COLO668 (cell line): ENCODE data around the gene COL13A1.
A peak's percentile ranks its signal among the peaks of the same experiment; 100 is the strongest.

Experiments used
- DNase-seq: peaks from one replicate; lab custom pipeline; 2025; ENCODE audit not compliant: unreplicated experiment; lab: John Stamatoyannopoulos, UW

COL13A1 gene

GRCh38 chr10:69961881-69962745 lies 160.4 kb downstream of the COL13A1 start:
- DNase-seq, result no peak

- no peak for DNase-seq
Observed at GRCh38 chr10:69962746-69963135, 161.0 kb downstream of the COL13A1 start.

GRCh38 chr10:69963178-69963834 lies 161.6 kb downstream of the COL13A1 start:
- no peak for DNase-seq

- DNase-seq, result no peak
Observed at GRCh38 chr10:69963835-69964710, 162.4 kb downstream of the COL13A1 start.

GRCh38 chr10:69965086-69965485 lies 163.4 kb downstream of the COL13A1 start:
- DNase-seq, result no peak

GRCh38 chr10:69965919-69966662 lies 164.4 kb downstream of the COL13A1 start:
- DNase-seq, result no peak

- peak; percentile 1 for DNase-seq
Observed at GRCh38 chr10:69968830-69969229, 167.1 kb downstream of the COL13A1 start.

GRCh38 chr10:69969977-69970376 lies 168.3 kb downstream of the COL13A1 start:
- DNase-seq, result no peak

- DNase-seq, result no peak
Observed at GRCh38 chr10:69972981-69973397, 171.3 kb downstream of the COL13A1 start.

GRCh38 chr10:69973678-69974077 lies 172.0 kb downstream of the COL13A1 start:
- no peak for DNase-seq

- no peak for DNase-seq
Observed at GRCh38 chr10:69974551-69975155, 172.9 kb downstream of the COL13A1 start.

- no peak for DNase-seq
Observed at GRCh38 chr10:69976795-69977546, 175.3 kb downstream of the COL13A1 start.

GRCh38 chr10:69979174-69979573 lies 177.5 kb downstream of the COL13A1 start:
- no peak for DNase-seq

GRCh38 chr10:69980672-69981071 lies 179.0 kb downstream of the COL13A1 start:
- no peak for DNase-seq

GRCh38 chr10:69988094-69988493 lies 186.4 kb downstream of the COL13A1 start:
- DNase-seq, result no peak

- no peak for DNase-seq
Observed at GRCh38 chr10:69991151-69991550, 189.4 kb downstream of the COL13A1 start.

GRCh38 chr10:69994262-69994661 lies 192.6 kb downstream of the COL13A1 start:
- DNase-seq, result peak; percentile 1

GRCh38 chr10:69996611-69997010 lies 194.9 kb downstream of the COL13A1 start:
- DNase-seq, result no peak

GRCh38 chr10:70000262-70000661 lies 198.6 kb downstream of the COL13A1 start:
- no peak for DNase-seq
